ENCODE measurements around the gene SWI5.

Gene SWI5

GRCh38 chr9:128322404-128323211 lies 46.5 kb downstream of the SWI5 start, which contains the start of the genes COQ4 and TRUB2:
Gene COQ4, plus strand, starts transcription at chr9:128322839. Its CDS starts 20 bp downstream, at chr9:128322859.
Gene TRUB2, minus strand, starts transcription at chr9:128322447. Its CDS starts 39 bp downstream, at chr9:128322408.
- DNase-seq: peak; percentile 97

- peak; percentile 56 for DNase-seq
These were observed 47.2 kb downstream of the SWI5 start for GRCh38 chr9:128323212-128323730.

GRCh38 chr9:128323791-128324190 lies 47.7 kb downstream of the SWI5 start:
- DNase-seq: no peak

- DNase-seq: no peak
These were observed 48.3 kb downstream of the SWI5 start for GRCh38 chr9:128324401-128324800.

GRCh38 chr9:128325629-128326028 lies 49.6 kb downstream of the SWI5 start:
- DNase-seq: no peak

GRCh38 chr9:128333451-128333869 lies 57.4 kb downstream of the SWI5 start:
- no peak for DNase-seq

GRCh38 chr9:128335161-128335560 lies 59.1 kb downstream of the SWI5 start:
- DNase-seq: no peak

GRCh38 chr9:128335914-128336313 lies 59.8 kb downstream of the SWI5 start:
- DNase-seq: no peak

- DNase-seq: no peak
These were observed 61.9 kb downstream of the SWI5 start for GRCh38 chr9:128337936-128338335.
